ENCODE data around the gene RNPEP. TPM values are rescaled to one million over a fixed set of nuclear protein-coding genes. Genes with fewer than 3 reads are reported as not detected.
A peak's percentile ranks its signal among the peaks of the same experiment; 100 is the strongest.

The RNPEP gene
- total and polyA plus RNA-seq, 2 of the 8 experiments (the other 6 are each of a cell fraction or from before 2014, with no cell fraction given) = 34.1 to 51.1 TPM

DNA sequence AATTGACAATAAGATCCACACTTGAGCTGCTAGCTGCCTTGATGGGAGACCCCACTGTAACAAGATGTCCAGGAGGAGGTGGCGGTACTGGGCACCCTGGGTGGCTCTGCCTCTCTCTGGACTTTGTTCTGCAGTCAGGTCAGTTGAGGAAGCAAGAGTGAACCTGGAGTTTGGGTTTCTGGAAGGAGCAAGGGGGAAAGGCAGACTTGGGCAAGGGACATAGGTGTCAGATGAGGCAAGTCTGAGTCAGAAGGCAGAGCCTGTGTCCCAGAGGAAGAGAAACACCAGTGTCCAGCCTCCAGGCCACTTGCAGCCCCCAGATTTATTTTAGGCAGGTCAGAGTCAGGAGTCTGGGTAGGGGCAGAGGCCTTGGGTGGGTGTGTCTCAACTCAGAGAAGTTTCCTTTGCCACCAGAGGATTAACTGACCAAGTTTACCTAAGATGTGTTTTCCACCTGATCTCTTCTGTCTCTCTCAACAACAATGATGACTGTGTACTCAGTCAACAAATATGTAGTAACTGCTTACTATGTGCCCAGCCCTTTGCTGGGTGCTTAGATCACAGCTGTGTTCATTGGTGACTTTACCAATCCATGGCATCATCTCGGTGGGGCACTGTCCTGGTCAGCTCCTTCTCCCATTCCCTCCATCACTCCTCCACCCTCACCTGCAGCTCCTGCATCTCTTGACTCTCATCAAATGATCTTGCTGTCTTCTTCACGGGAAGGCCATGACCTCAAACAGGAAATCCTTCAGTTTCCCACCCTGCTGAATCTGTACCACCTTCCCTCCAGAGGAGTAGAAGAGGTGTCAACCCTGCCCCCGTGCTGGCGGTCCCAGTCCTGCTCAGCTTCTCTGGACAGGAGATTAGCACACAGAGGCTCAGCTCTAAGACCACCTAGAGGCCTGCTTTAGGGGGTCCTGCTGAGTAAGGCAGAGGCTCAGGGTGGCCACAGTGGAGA is 64.6 kb downstream of the RNPEP start:
- H3K27me3 ChIP-seq (replicated peaks in 1 of 4; ENCODE audit: control insufficient read depth in 3 of 4, extremely low read depth in 1 of 4, insufficient read depth in 3 of 4, low read length in 3 of 4) = no peaks in the 10 kb centered on the region
- 0 out of 2 replicates have a peak overlapping the region, but pooled peaks have one; percentile 9 for H2AFZ ChIP-seq (ENCODE audit: low read length)
- no peak overlapping the region for H3K27ac ChIP-seq (ENCODE audit: low read depth, low read length)
- no peaks in the 10 kb centered on the region for H3K4me1 ChIP-seq (replicated peaks in 1 of 4; ENCODE audit: control insufficient read depth in 3 of 4, insufficient read depth in 4 of 4, low read length in 3 of 4)
- H4K20me1 ChIP-seq (replicated peaks in 1 of 2; ENCODE audit: control insufficient read depth in 1 of 2, insufficient read depth in 2 of 2, low read length in 2 of 2) = no peaks in the 10 kb centered on the region
- DNase-seq (ENCODE audit: low read depth in 1 of 2, low spot score in 2 of 2) (no peak), FAIRE-seq (no peak)
- no peaks in the 10 kb centered on the region for H3K79me2 ChIP-seq (ENCODE audit: control insufficient read depth in 1 of 2, insufficient read depth in 2 of 2, low read length in 2 of 2)
- no peak overlapping the region for H3K9ac ChIP-seq (replicated peaks in 1 of 4; ENCODE audit: extremely low read depth in 1 of 4, low read depth in 3 of 4, low read length in 3 of 4)
- no peak overlapping the region for H2BK120ac ChIP-seq (replicated peaks; ENCODE audit: low read depth, low read length)
- H4K8ac ChIP-seq (ENCODE audit: extremely low read depth, insufficient read depth, low read length) = no peak overlapping the region
- H2BK20ac ChIP-seq (ENCODE audit: low read length) = no peak overlapping the region
- H4K5ac ChIP-seq (ENCODE audit: insufficient read length, low read depth, low read length) = no peak overlapping the region
- no peak overlapping the region for H3K14ac ChIP-seq (ENCODE audit: insufficient read length)
- no peak overlapping the region for H3K4me2 ChIP-seq (ENCODE audit: insufficient read depth in 1 of 2, low read depth in 2 of 2, low read length in 2 of 2)
- TF ChIP-seq BACH1 (IDR thresholded peaks at IDR 0.05; ENCODE audit: low read length) (no peak), KDM1A (IDR thresholded peaks at IDR 0.05; ENCODE audit: borderline replicate concordance, low read length) (no peak), CBX5 (IDR thresholded peaks at IDR 0.05; ENCODE audit: low read depth, low read length) (no peak), RXRA (IDR thresholded peaks at IDR 0.05; ENCODE audit: insufficient read depth, low read depth, low read length) (no peak), JUN (IDR thresholded peaks at IDR 0.05; ENCODE audit: low read depth, low read length) (no peak), SP2 (IDR thresholded peaks at IDR 0.05; ENCODE audit: low read length) (no peak), CBX8 (IDR thresholded peaks at IDR 0.05; ENCODE audit: borderline replicate concordance, low read depth, low read length) (no peak)
- H2BK15ac ChIP-seq (ENCODE audit: low read length) = no peak overlapping the region
- H3K79me1 ChIP-seq (ENCODE audit: low read depth, low read length) = no peaks in the 10 kb centered on the region
- no peaks in the 10 kb centered on the region for H3K9me3 ChIP-seq (ENCODE audit: insufficient read depth in 2 of 2, low read depth in 1 of 2, low read length in 1 of 2)
- no peak overlapping the region for H2BK12ac ChIP-seq (ENCODE audit: low read depth, low read length)
- POLR2A ChIA-PET (ENCODE audit: partially characterized antibody) = interaction anchor here (1.7 kb wide), 1 partner anchor 37 kb away, joined by 5 read pairs; the partner anchor contains the start of gene ELF3
- no peak overlapping the region for H4K91ac ChIP-seq (replicated peaks; ENCODE audit: insufficient read length, low read length)
- H2AK5ac ChIP-seq (ENCODE audit: low read depth, low read length) = no peak overlapping the region
- no peaks in the 10 kb centered on the region for H3K23me2 ChIP-seq (ENCODE audit: low read depth, low read length)
- H3K18ac ChIP-seq (ENCODE audit: extremely low read depth, low read length) = no peak overlapping the region
- no peak overlapping the region for H2BK5ac ChIP-seq (ENCODE audit: low read depth, low read length)
- H3K23ac ChIP-seq (ENCODE audit: insufficient read length) = no peak overlapping the region
- H3K56ac ChIP-seq (replicated peaks; ENCODE audit: insufficient read length, low read depth, low read length) = no peak overlapping the region
- CTCF ChIA-PET (ENCODE audit: partially characterized antibody) = interaction anchor here (0.8 to 1.3 kb wide), 4 partner anchors 9 to 65 kb away, joined by 3 read pairs; no protein-coding TSS in a partner anchor
- 85% methylated on average over 5 of the region's 5 CpGs; no CpG with 5 or more reads in 1 of the 2 experiments for WGBS, 2 experiments (ENCODE audit: extremely low coverage in 1 of 2, insufficient coverage in 1 of 2, insufficient read length in 1 of 2, insufficient replicate concordance in 2 of 2, low coverage in 1 of 2, low lambda C conversion rate in 2 of 2, missing lambda C conversion rate in 1 of 2)
- no peak overlapping the region for H3K4me3 ChIP-seq (ENCODE audit: extremely low read depth in 1 of 4, insufficient read depth in 2 of 4, low read depth in 3 of 4, low read length in 4 of 4)
- H3K36me3 ChIP-seq (ENCODE audit: control insufficient read depth in 2 of 4, insufficient read depth in 4 of 4, low read length in 3 of 4) = no peaks in the 10 kb centered on the region
- H3K4ac ChIP-seq (replicated peaks; ENCODE audit: insufficient read length, low read depth, low read length) = no peak overlapping the region
